HepG2 (cell line): ENCODE data around the gene PKD1L1. TPM values are rescaled to one million over a fixed set of nuclear protein-coding genes. Genes with fewer than 3 reads are reported as not detected.

Source experiments
- CHD4 ChIP-seq: fragments of 200-600 bp; sonication (generic); IDR thresholded peaks from 2 replicates; pipeline ENCODE4 v1.7.0; 2017; ENCODE audit warnings: mild to moderate bottlenecking, low read length, borderline replicate concordance
- IKZF1 ChIP-seq: fragments of 450-650 bp; IDR thresholded peaks from 2 replicates; pipeline ENCODE4 v1.7.1; 2016
- MAFF ChIP-seq: IDR thresholded peaks from 2 replicates; pipeline ENCODE4 v1.6.1; 2011; ENCODE audit warnings: low read depth, low read length, improper control_type of control experiment
- MATR3 ChIP-seq: sonication (generic); formaldehyde crosslinking; IDR thresholded peaks from 2 replicates; pipeline ENCODE4 v1.4.0; 2020; ENCODE audit warnings: missing genetic modification reagents
- NR2F2 ChIP-seq: IDR thresholded peaks from 2 replicates; pipeline ENCODE4 v1.6.1; 2012; ENCODE audit warnings: low read depth, inconsistent platforms, borderline replicate concordance
- PCBP2 ChIP-seq: fragments of 200-400 bp; formaldehyde crosslinking; optimal IDR thresholded peaks from 2 replicates; pipeline ENCODE3; 2018; ENCODE audit warnings: low read length, low read depth; ENCODE audit not compliant: poor library complexity, severe bottlenecking
- RCOR2 ChIP-seq: IDR thresholded peaks from 2 replicates; pipeline ENCODE4 v1.6.1; 2016; ENCODE audit warnings: missing biosample characterization, missing genetic modification reagents
- SALL1 ChIP-seq: sonication (generic); formaldehyde crosslinking; IDR thresholded peaks from 2 replicates; pipeline ENCODE4 v1.8.0; 2022; ENCODE audit warnings: mild to moderate bottlenecking, missing genetic modification reagents
- SOX13 ChIP-seq, 3 experiments: fragments of 450-650 bp in 1 of 3; sonication (generic) in 1 of 3; formaldehyde crosslinking in 1 of 3; IDR thresholded peaks in 2 of 3; conservative IDR thresholded peaks in 1 of 3; 2 replicates each; pipeline versions ENCODE4 v1.5.0 to v1.6.1; 2016 to 2020; ENCODE audit warnings: antibody characterized with exemption in 1 of 3, mild to moderate bottlenecking in 1 of 3, missing compliant biosample characterization in 1 of 3, missing genetic modification reagents in 1 of 3, moderate library complexity in 1 of 3
- SP2 ChIP-seq: sonication (generic); formaldehyde crosslinking; IDR thresholded peaks from 2 replicates; pipeline ENCODE4 v1.5.1; 2020; ENCODE audit warnings: mild to moderate bottlenecking, missing genetic modification reagents
- U2AF2 ChIP-seq: fragments of 200-400 bp; formaldehyde crosslinking; IDR thresholded peaks from 2 replicates; pipeline ENCODE4 v1.6.1; 2017; ENCODE audit warnings: low read depth, mild to moderate bottlenecking, low read length
- WIZ ChIP-seq: sonication (generic); formaldehyde crosslinking; IDR thresholded peaks from 2 replicates; pipeline ENCODE4 v1.5.1; 2020; ENCODE audit warnings: mild to moderate bottlenecking, missing genetic modification reagents
- XRCC5 ChIP-seq: fragments of 200-400 bp; formaldehyde crosslinking; optimal IDR thresholded peaks from 2 replicates; pipeline ENCODE3; 2017; ENCODE audit warnings: mild to moderate bottlenecking, low read length
- ZFP62 ChIP-seq: sonication (generic); formaldehyde crosslinking; IDR thresholded peaks from 2 replicates; pipeline ENCODE4 v1.4.0; 2020; ENCODE audit warnings: missing genetic modification reagents
- ZIK1 ChIP-seq: sonication (generic); formaldehyde crosslinking; IDR thresholded peaks from 2 replicates; pipeline ENCODE4 v1.5.0; 2020; ENCODE audit warnings: mild to moderate bottlenecking, low read depth, missing genetic modification reagents, borderline replicate concordance
- ZNF556 ChIP-seq: sonication (generic); formaldehyde crosslinking; IDR thresholded peaks from 2 replicates; pipeline ENCODE4 v1.4.0; 2020; ENCODE audit warnings: mild to moderate bottlenecking, missing genetic modification reagents, borderline replicate concordance
- ZSCAN29 ChIP-seq: sonication (generic); formaldehyde crosslinking; conservative IDR thresholded peaks from 2 replicates; pipeline ENCODE4 v1.4.0; 2020; ENCODE audit warnings: mild to moderate bottlenecking, missing genetic modification reagents
- polyA plus RNA-seq, 8 experiments: library from polyadenylated mRNA; depleted of rRNA in 3 of 8; stranded (reverse) in 7 of 8; unstranded in 1 of 8; fragments of >200 nt; fragmentation: Illumina TruSeq in 4 of 8; extraction: Trizol in 4 of 8; gene quantifications; 2 replicates each; pipeline versions ENCODE4 v1.2.1 to v1.2.3, GENCODE V29; 2011 to 2016; ENCODE audit warnings: low read depth in 4 of 8, missing spikeins in 1 of 8, mixed read lengths in 1 of 8; ENCODE audit not compliant: insufficient read depth in 1 of 8
- total RNA-seq, 5 experiments: library from RNA; depleted of rRNA; stranded (reverse); fragments of >200 nt; fragmentation: Illumina TruSeq; extraction: Trizol; gene quantifications; 2 replicates each; pipeline ENCODE4 v1.2.3, GENCODE V29; 2016; ENCODE audit warnings: low read depth in 1 of 5
- TF ChIP-seq, protein P1 (sequence below): fragments of 450-650 bp; IDR thresholded peaks from 2 replicates; pipeline ENCODE4 v1.6.1; 2017; ENCODE audit warnings: mild to moderate bottlenecking
- TF ChIP-seq, protein P2 (sequence below): sonication (generic); formaldehyde crosslinking; IDR thresholded peaks from 2 replicates; pipeline ENCODE4 v1.9.0; 2021; ENCODE audit warnings: missing genetic modification reagents, borderline replicate concordance
- TF ChIP-seq, protein P3 (sequence below): IDR thresholded peaks from 2 replicates; pipeline ENCODE4 v1.6.1; 2016; ENCODE audit warnings: mild to moderate bottlenecking, missing biosample characterization, missing genetic modification reagents
- TF ChIP-seq, protein P4 (sequence below): sonication (generic); formaldehyde crosslinking; IDR thresholded peaks from 2 replicates; pipeline ENCODE4 v1.8.1; 2022; ENCODE audit warnings: mild to moderate bottlenecking, missing genetic modification reagents
- TF ChIP-seq, protein P5 (sequence below): sonication (generic); formaldehyde crosslinking; conservative IDR thresholded peaks from 2 replicates; pipeline ENCODE4 v1.4.0; 2020; ENCODE audit warnings: missing genetic modification reagents

The PKD1L1 gene
- total and polyA plus RNA-seq, 2 of the 13 experiments (the other 11 are each of a cell fraction or from before 2014, with no cell fraction given): 0.01 TPM; not detected in 1

DNA sequence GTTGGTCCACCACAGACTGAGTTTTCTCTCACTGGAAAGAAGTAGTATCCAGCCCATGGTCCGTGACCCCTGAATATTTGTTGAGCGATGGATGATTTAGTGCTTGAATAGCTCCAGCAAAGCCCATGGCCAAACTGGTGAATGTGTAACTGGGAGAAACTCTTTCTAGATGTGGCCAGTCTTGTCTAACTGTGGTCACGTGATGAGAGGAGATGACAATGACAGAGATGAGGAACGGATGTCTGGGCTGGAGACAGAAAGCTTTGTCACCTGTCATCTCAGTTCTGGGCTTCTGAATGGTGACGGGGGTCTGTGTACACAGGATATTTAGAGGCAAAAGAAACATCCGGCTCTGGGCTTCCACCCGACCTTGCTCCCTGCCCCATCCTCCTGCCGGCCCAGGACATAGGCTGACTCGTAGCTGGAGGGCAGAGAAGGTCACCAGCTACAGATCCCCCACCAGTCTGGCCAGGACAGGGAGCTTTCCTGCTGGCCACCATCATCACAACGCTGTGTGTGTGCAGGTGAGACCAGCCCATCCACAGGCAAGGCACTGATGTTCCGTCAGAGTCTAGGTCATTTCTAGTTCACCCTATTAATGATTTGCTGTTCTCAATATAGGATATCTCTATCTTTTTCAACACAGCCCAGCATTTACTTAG is 213.8 kb downstream of the PKD1L1 start (continued):
- TF ChIP-seq, protein P1, sequence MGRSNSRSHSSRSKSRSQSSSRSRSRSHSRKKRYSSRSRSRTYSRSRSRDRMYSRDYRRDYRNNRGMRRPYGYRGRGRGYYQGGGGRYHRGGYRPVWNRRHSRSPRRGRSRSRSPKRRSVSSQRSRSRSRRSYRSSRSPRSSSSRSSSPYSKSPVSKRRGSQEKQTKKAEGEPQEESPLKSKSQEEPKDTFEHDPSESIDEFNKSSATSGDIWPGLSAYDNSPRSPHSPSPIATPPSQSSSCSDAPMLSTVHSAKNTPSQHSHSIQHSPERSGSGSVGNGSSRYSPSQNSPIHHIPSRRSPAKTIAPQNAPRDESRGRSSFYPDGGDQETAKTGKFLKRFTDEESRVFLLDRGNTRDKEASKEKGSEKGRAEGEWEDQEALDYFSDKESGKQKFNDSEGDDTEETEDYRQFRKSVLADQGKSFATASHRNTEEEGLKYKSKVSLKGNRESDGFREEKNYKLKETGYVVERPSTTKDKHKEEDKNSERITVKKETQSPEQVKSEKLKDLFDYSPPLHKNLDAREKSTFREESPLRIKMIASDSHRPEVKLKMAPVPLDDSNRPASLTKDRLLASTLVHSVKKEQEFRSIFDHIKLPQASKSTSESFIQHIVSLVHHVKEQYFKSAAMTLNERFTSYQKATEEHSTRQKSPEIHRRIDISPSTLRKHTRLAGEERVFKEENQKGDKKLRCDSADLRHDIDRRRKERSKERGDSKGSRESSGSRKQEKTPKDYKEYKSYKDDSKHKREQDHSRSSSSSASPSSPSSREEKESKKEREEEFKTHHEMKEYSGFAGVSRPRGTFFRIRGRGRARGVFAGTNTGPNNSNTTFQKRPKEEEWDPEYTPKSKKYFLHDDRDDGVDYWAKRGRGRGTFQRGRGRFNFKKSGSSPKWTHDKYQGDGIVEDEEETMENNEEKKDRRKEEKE: no peak
- TF ChIP-seq XRCC5 (peak; percentile 63), MATR3 (CRISPR knock-in tag) (no peak), NR2F2 (peak; percentile 92), ZSCAN29 (CRISPR knock-in tag) (0 out of 2 replicates have a peak, but pooled peaks have one; percentile 53), ZIK1 (CRISPR knock-in tag) (peak; percentile 85; the same call in 1 of the 2 replicates), PCBP2 (no peak), RCOR2 (CRISPR knock-in tag) (peak; percentile 93), U2AF2 (no peak), SALL1 (peak; percentile 100), CHD4 (no peak), ZFP62 (CRISPR knock-in tag) (no peak), WIZ (CRISPR knock-in tag) (no peak), ZNF556 (CRISPR knock-in tag) (no peak; the same call in 1 of the 2 replicates), MAFF (peak; percentile 80), SP2 (CRISPR knock-in tag) (no peak), IKZF1 (no peak), SOX13 (IDR thresholded peaks at IDR 0.05) (peak; percentile 98), SOX13 (CRISPR knock-in tag; conservative IDR thresholded peaks at IDR 0.05 in 1 of 2, IDR thresholded peaks at IDR 0.05 in 1 of 2) (peak in 1 of 2 experiments; percentile 98; a peak in 2 of 4 replicates)
- TF ChIP-seq, protein P2, sequence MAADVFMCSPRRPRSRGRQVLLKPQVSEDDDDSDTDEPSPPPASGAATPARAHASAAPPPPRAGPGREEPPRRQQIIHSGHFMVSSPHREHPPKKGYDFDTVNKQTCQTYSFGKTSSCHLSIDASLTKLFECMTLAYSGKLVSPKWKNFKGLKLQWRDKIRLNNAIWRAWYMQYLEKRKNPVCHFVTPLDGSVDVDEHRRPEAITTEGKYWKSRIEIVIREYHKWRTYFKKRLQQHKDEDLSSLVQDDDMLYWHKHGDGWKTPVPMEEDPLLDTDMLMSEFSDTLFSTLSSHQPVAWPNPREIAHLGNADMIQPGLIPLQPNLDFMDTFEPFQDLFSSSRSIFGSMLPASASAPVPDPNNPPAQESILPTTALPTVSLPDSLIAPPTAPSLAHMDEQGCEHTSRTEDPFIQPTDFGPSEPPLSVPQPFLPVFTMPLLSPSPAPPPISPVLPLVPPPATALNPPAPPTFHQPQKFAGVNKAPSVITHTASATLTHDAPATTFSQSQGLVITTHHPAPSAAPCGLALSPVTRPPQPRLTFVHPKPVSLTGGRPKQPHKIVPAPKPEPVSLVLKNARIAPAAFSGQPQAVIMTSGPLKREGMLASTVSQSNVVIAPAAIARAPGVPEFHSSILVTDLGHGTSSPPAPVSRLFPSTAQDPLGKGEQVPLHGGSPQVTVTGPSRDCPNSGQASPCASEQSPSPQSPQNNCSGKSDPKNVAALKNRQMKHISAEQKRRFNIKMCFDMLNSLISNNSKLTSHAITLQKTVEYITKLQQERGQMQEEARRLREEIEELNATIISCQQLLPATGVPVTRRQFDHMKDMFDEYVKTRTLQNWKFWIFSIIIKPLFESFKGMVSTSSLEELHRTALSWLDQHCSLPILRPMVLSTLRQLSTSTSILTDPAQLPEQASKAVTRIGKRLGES (CRISPR knock-in tag): no peak
- TF ChIP-seq, protein P3, sequence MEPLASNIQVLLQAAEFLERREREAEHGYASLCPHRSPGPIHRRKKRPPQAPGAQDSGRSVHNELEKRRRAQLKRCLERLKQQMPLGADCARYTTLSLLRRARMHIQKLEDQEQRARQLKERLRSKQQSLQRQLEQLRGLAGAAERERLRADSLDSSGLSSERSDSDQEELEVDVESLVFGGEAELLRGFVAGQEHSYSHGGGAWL (CRISPR knock-in tag): no peak
- TF ChIP-seq, protein P4, sequence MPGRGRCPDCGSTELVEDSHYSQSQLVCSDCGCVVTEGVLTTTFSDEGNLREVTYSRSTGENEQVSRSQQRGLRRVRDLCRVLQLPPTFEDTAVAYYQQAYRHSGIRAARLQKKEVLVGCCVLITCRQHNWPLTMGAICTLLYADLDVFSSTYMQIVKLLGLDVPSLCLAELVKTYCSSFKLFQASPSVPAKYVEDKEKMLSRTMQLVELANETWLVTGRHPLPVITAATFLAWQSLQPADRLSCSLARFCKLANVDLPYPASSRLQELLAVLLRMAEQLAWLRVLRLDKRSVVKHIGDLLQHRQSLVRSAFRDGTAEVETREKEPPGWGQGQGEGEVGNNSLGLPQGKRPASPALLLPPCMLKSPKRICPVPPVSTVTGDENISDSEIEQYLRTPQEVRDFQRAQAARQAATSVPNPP (CRISPR knock-in tag): 0 out of 2 replicates have a peak, but pooled peaks have one; percentile 28
- TF ChIP-seq, protein P5, sequence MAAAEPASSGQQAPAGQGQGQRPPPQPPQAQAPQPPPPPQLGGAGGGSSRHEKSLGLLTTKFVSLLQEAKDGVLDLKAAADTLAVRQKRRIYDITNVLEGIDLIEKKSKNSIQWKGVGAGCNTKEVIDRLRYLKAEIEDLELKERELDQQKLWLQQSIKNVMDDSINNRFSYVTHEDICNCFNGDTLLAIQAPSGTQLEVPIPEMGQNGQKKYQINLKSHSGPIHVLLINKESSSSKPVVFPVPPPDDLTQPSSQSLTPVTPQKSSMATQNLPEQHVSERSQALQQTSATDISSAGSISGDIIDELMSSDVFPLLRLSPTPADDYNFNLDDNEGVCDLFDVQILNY (CRISPR knock-in tag): no peak
